GM21390 (cell line): Measurements from ENCODE around the gene SLC9C1.

Experiments used
- ATAC-seq: cut with Tn5 transposase; IDR thresholded peaks from one replicate; pipeline ENCODE4 v1.9.1; 2021; ENCODE audit not compliant: unreplicated experiment

Gene SLC9C1

DNA sequence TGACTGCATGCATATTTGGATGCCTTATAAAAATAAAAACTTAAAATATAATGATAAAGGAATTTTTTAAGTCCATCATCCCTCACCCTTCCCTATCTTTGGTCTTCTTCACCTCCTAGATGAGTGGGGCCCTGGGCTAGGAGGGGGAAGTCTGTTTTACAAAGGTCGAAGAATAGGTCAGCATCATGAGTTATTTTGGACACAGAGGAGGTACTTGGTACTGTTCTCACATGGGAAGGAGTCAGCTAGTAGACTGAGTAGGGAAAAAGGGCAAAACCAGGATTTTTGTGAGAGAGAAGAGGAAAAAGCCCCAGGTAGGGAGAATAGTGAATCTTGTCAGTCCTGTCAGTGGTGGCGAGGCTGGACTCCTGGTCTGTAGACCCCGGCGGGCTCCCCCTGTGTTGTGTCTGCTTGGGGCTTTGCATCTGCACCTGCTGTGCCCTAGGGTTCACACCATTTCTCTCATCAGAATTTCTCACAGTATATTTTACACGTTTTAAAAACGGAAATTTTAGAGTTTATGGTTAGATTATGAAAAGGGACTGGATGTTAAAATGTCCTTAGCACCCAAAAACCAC lies 178.1 kb downstream of the SLC9C1 start:
- no peak for ATAC-seq

DNA sequence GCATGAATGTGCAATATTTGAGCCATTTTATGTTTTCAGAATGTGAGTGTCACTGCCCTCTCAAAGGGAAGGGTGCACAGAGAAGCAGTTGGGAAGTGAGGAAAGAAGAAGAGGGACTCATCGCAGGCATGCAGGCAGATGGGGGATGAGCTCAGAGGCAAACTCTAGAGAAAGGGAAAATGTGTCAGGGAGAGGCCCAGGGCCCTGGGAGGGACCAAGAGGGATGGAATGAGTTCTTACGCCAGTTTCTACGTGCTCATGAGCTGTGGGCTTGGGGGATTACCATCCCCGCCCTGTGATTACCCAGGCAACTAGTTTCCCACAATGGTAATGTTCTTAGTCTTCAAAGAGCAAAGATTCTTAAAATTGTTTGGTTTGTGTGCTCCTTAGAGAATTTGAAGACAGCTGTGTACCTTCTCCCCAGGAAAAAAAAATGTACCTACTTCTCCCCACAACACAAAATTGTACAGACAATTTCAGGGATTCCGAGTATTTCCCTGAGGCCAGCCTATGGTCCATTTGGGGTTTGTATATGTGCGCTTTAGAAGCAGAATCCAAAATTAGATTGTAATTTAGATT lies 178.8 kb downstream of the SLC9C1 start:
- ATAC-seq = peak; percentile 31

DNA sequence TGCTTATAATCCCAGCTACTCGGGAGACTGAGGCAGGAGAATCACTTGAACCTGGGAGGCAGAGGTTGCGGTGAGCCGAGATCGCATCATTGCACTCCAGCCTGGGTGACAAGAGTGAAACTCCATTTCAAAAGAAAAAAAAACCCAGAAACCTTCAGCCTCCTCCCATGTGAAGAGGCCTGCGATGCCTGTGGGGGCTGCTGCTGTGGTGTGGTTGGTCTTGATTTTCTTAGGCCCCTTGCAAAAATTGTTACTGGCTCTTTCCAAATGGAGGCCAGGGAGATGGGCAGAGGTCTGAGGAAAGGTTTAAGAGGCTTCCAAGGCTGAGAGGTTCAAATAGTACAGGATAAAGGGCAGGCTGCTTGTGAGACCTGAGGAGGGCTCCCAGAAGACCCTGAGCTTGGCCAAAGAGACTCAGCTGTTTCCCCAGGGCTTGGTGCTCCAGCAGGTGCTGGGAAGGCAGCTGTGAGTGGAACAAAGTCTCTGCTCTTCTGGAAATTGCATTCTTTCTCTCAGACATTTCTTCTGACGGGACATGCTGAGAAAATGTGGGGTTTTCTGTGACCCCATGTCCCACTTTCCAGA lies 179.3 kb downstream of the SLC9C1 start:
- peak; percentile 30 for ATAC-seq

DNA sequence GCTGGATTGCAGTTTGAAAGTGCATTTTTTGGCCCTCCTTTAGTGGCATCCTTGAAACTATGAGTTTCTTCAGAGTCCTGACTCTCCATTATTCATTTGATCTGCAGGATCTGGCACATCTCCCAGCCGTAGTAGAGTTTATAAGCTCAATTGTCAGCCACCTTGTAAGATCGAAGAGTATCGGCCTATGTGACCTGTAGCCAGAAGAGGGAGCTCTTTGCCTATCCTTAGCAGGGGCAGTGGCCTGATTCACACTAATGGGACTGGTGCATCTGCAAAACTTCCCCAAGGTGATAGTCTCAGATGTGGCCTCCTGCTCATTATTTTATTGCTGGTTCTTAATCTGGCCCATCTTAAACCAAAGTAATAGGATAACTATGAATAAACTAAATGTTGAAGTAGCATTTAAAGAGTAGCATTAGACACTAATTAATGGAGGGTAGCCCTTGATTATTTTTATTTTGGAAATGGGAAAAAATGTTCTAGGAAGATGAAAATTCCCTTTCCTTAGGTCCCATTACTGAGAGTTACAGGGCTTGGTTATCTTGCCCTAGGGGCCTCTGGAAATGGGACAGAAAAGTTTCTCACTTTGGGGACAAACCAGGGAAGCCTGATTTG lies 182.1 kb downstream of the SLC9C1 start:
- peak; percentile 43 for ATAC-seq

DNA sequence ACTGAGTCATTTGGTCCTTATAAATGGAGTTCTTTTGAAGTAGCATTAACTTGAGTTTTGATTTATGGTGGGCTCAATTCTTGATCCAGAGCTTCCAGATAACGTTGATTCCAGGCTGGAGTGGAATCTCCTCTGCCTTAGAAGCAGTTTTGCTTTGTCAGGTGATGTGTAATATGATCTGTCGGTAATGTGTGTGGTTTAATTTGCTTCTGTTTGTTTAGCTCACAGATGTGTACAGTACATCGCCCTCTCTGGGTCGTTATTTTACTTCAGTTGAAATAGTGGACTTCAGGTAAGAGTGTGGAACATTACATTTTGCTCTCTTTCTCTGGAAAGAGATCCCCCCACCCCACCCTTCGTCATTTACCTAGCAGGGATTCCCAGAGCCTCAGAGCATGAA lies 184.7 kb downstream of the SLC9C1 start:
- ATAC-seq = no peak

DNA sequence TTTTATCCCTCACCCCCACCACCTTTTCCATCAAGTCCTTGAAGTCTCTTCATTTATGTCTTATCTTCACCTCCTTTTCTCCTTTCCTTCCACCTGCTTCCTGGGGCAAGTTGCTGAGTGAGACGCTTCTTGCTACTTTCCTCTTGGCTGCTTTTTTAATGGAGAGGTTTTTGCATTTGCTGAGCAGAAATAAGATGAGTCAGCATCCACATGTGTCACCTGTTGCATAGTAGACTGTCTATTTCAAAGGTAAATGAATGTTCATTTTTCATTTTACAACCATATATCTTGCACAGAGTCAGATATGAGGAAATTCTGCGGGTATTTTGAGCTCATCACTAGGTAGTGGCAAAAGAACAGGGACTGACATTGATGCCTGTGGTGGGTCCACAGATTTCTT lies 189.2 kb downstream of the SLC9C1 start:
- ATAC-seq = no peak

DNA sequence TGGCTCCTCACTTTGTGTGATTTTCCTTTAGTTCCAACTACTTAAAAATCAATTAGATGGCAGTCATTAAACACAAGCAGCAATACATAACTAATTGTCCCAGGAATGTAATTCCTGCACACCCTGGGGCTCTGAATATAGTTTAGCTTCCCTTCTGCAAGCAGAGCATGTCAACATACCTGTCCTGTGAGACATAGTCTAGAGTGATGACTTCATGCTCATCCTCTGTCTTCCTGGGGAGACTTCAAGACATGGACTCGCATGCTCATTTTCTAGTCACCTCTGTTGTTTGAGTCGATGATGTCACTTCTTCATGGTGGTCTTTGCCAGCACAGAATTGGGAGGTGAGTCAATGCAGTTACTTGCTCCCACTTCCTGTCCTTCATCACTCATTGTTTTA lies 192.1 kb downstream of the SLC9C1 start:
- ATAC-seq = no peak

DNA sequence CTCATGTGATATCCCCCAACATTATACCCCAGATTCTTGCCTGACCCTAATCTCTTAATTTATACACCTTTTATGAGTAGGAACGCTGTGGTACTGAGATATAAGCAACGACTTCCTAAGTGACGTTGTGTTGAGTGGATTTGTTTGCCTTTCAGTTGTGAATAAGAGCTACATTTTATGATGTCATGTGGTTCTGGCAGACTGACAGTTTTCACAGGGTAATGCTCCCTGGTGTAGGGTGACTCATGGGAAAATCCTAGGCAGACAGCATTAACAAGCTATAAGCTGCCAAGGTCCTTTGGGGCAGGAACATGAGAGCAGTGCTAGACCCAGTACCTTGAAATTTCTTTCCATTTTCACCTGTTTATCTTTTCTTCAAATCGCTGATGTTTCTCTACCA lies 196.6 kb downstream of the SLC9C1 start:
- ATAC-seq = no peak

DNA sequence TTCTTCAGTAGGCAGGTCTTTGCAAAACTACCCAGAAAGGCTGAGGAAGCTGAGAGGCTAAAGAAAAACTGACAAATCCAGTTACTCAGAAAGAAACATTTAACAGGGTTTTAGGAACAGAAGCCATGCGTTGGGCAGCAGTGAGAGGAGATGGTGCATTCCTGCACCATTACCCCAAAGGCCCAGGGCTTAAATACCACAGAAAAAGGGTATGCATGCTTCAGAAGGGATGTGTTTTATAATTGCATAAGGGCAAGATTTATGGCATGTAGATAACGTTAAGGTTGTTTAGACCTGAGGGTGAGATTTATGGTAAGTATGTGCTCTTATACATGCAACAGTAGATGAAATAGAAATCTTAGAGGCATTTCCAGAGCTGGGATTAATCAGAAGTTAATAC lies 197.8 kb downstream of the SLC9C1 start:
- ATAC-seq = no peak

DNA sequence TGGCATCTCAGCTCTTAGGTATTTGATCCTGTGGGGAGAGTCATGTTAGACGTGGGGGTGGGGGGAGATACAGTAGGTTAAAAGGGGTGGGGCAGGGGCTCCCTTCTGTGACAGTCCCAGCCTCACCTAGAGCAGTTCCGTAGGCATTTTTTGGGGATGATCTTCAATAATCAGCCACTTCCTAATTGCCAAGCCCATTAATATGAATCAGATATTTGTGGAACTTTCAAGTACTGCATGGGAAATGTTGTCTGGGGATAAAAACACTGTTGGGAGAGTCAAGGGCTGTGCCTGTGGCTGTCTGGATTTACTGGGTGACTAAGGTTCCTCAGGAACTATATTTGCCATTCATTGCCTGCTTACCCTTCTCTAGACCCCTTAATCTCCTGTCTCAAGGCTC lies 198.3 kb downstream of the SLC9C1 start:
- ATAC-seq = no peak

DNA sequence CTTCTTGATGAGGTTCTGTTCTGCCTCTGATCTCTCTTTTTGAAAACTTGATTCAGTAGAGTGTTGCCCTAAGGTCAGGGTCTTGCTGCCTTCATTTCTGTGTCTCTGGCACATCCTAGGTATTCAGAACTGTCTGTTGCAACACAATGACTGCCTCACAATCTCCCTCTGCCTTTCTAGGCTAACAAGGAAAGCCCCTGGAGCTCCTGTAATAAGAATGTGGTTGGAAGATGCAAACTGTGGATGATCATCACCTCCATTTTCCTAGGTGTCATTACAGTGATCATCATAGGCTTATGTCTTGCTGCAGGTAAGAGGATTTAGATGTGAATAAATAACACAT lies 200.9 kb downstream of the SLC9C1 start:
- ATAC-seq = no peak

DNA sequence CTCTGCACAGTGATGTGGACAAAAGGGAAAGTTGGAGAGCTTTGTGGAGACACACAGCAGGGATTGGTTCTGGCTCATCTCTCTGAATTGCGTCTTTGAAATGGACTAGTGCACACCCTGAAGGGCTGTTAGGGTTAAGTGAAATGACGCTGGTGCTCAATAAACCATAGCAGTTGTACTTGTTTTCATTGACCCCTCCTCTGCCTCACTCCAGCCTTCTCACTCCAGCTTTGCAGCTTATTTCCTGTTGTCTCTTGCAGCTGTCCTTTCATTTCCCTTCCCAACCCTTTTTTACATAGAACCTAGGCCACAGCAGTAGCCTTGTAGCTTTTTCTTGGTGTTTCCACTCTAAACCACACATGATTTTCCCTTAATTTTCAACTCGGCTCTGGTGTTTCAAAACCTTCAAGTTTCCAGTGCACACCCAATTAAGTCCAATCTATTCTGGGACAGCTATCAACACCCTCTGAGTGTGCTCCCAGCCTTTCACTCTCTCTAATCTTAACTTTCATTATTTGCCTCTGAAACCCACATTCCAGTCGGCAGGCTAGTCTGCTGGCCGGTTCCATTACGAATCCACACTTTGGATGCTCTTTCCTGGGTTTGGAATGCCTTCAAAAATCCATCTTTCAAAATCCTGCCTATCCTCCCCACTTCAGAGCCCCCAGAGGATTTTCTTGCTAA lies 201.4 kb downstream of the SLC9C1 start:
- ATAC-seq = no peak

DNA sequence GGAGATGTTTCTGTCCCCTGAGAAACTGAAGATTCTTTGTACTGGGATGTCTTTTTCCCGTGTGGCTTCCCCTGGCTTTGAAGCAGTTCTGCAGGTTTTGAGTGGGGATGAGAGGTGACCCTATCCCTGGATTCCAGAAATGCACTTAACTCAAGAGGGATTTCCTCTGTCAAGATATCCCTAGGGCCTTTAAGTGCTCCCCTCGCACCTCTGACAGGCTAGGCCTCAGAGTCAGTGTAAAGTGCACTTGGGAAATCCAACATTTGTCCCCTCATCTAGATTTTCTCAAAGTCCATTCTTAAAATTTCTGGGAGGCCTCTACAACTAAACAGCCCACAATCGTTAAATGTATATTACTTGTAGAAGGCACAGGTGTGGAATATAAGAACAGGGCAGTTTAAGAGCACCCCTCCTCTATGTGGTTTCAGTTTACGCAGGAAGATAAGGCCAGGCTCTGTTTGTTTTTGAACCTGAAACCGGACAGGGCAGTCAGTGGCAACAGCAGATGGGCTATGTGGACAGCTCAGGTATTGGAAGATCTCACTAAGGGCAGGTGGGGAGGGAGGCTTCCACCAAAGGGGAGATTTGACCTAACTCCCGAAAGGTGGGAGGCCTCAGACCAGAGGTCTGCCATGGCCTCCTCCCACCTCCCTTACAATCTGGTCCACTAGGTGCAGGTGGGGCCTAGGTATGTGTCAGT lies 203.0 kb downstream of the SLC9C1 start:
- ATAC-seq = no peak
